ENCODE measurements around the gene UQCRC1.

The UQCRC1 gene

GRCh38 chr3:48635222-48636021, 26.0 kb upstream of the UQCRC1 start, which contains the start of gene SLC26A6:
Gene SLC26A6 (minus strand): TSS chr3:48635461. CDS start chr3:48635393, 68 bp downstream.
- no peaks in the 10 kb centered on the region for H3K27me3 ChIP-seq (ENCODE audit: control insufficient read depth, insufficient read depth, low read length)
- TF ChIP-seq CTCF (IDR thresholded peaks at IDR 0.05): peak; percentile 50
- H3K4me2 ChIP-seq (ENCODE audit: low read length): peak within 1 kb of the TSS; percentile 94
- H3K4me3 ChIP-seq (ENCODE audit: low read depth, low read length): peak within 1 kb of the TSS; percentile 91
- peak within 1 kb of the TSS; percentile 94 for H2AFZ ChIP-seq
- H3K9me3 ChIP-seq (ENCODE audit: control insufficient read depth, low read length): no peaks in the 10 kb centered on the region
- peaks cover 2% of the 10 kb centered on the region for H3K79me2 ChIP-seq
- no peak within 1 kb of the TSS for H3K9ac ChIP-seq
- H3K36me3 ChIP-seq (ENCODE audit: control insufficient read depth, insufficient read depth, low read length): no peaks in the 10 kb centered on the region
- H3K4me1 ChIP-seq: peaks cover 14% of the 10 kb centered on the region
- peak within 1 kb of the TSS; percentile 1 for H3K27ac ChIP-seq

- Histone ChIP-seq H3K27ac (no peak overlapping the region), H3K36me3 (ENCODE audit: control insufficient read depth, insufficient read depth, low read length) (no peaks in the 10 kb centered on the region)
- TF ChIP-seq CTCF (IDR thresholded peaks at IDR 0.05): no peak
These were observed 25.3 kb upstream of the UQCRC1 start for GRCh38 chr3:48634661-48635221.

GRCh38 chr3:48633743-48634142, 24.3 kb upstream of the UQCRC1 start:
- H3K4me3 ChIP-seq (ENCODE audit: low read depth, low read length): peak overlapping the region; percentile 91
- H3K27ac ChIP-seq: no peak overlapping the region
- H3K36me3 ChIP-seq (ENCODE audit: control insufficient read depth, insufficient read depth, low read length): no peaks in the 10 kb centered on the region
- H3K4me1 ChIP-seq: peaks cover 14% of the 10 kb centered on the region
- H3K4me2 ChIP-seq (ENCODE audit: low read length): no peak overlapping the region
- peaks cover 2% of the 10 kb centered on the region for H3K79me2 ChIP-seq
- no peak overlapping the region for H2AFZ ChIP-seq
- H3K27me3 ChIP-seq (ENCODE audit: control insufficient read depth, insufficient read depth, low read length): no peaks in the 10 kb centered on the region
- H3K9ac ChIP-seq: no peak overlapping the region
- TF ChIP-seq CTCF (IDR thresholded peaks at IDR 0.05): no peak
- no peaks in the 10 kb centered on the region for H3K9me3 ChIP-seq (ENCODE audit: control insufficient read depth, low read length)

More at GRCh38 chr3:48634661-48635221, 25.3 kb upstream of the UQCRC1 start:
- peaks cover 14% of the 10 kb centered on the region for H3K4me1 ChIP-seq
- H3K4me2 ChIP-seq (ENCODE audit: low read length): peak overlapping the region; percentile 94
- H3K4me3 ChIP-seq (ENCODE audit: low read depth, low read length): peak overlapping the region; percentile 91
- H3K79me2 ChIP-seq: peaks cover 2% of the 10 kb centered on the region
- H3K9ac ChIP-seq: no peak overlapping the region
- no peaks in the 10 kb centered on the region for H3K27me3 ChIP-seq (ENCODE audit: control insufficient read depth, insufficient read depth, low read length)
- peak overlapping the region; percentile 94 for H2AFZ ChIP-seq
- no peaks in the 10 kb centered on the region for H3K9me3 ChIP-seq (ENCODE audit: control insufficient read depth, low read length)

- peaks cover 1% of the 10 kb centered on the region for H3K79me2 ChIP-seq
- H3K4me1 ChIP-seq: peaks cover 14% of the 10 kb centered on the region
- no peaks in the 10 kb centered on the region for H3K27me3 ChIP-seq (ENCODE audit: control insufficient read depth, insufficient read depth, low read length)
- TF ChIP-seq CTCF (IDR thresholded peaks at IDR 0.05): no peak
- no peak overlapping the region for H3K4me2 ChIP-seq (ENCODE audit: low read length)
- no peak overlapping the region for H3K27ac ChIP-seq
- H3K9me3 ChIP-seq (ENCODE audit: control insufficient read depth, low read length): no peaks in the 10 kb centered on the region
- H3K4me3 ChIP-seq (ENCODE audit: low read depth, low read length): no peak overlapping the region
- no peak overlapping the region for H2AFZ ChIP-seq
- H3K36me3 ChIP-seq (ENCODE audit: control insufficient read depth, insufficient read depth, low read length): no peaks in the 10 kb centered on the region
- no peak overlapping the region for H3K9ac ChIP-seq
These were observed 23.8 kb upstream of the UQCRC1 start for GRCh38 chr3:48633256-48633655.

All from parathyroid adenoma (tissue), 2 donors.